Type B pancreatic cell (in vitro differentiated cells): Measurements from ENCODE around the gene CAPN11. TPM values are rescaled to one million over a fixed set of nuclear protein-coding genes. Genes with fewer than 3 reads are reported as not detected.
A peak's percentile ranks its signal among the peaks of the same experiment; 100 is the strongest.

ENCODE experiments used
- DNase-seq: peaks from one replicate; pipeline ENCODE4 v3.0.0; 2021; ENCODE audit warnings: mixed read lengths; ENCODE audit not compliant: unreplicated experiment; ENCODE audit errors: extremely low spot score
- H3K27ac Mint-ChIP-seq: 2 replicates; pipeline ENCODE4 v1.8.0; 2021; ENCODE audit warnings: mild to moderate bottlenecking, mixed read lengths
- H3K27me3 Mint-ChIP-seq: 2 replicates; pipeline ENCODE4 v1.8.0; 2021; ENCODE audit warnings: mixed read lengths
- H3K36me3 Mint-ChIP-seq: 2 replicates; pipeline ENCODE4 v1.8.0; 2021; ENCODE audit warnings: mixed read lengths
- H3K4me1 Mint-ChIP-seq: one replicate; pipeline ENCODE4 v1.8.0; 2021; ENCODE audit warnings: mixed read lengths; ENCODE audit not compliant: unreplicated experiment
- H3K4me3 Mint-ChIP-seq: 2 replicates; pipeline ENCODE4 v1.8.0; 2021; ENCODE audit warnings: mild to moderate bottlenecking, mixed read lengths
- H3K9me3 Mint-ChIP-seq: 2 replicates; pipeline ENCODE4 v1.8.0; 2021; ENCODE audit warnings: mixed read lengths
- CTCF ChIP-seq: fragments of 200-600 bp; sonication (generic); conservative IDR thresholded peaks from 2 replicates; pipeline ENCODE4 v1.5.0; 2021; ENCODE audit warnings: antibody characterized with exemption, mild to moderate bottlenecking
- long read RNA-seq: library from polyadenylated mRNA; unstranded; transcript quantifications from one replicate; pipeline ENCODE4 v2.0.0, GENCODE V29; 2020
- total RNA-seq: library from RNA; stranded (reverse); gene quantifications from 2 replicates; pipeline ENCODE4 v1.2.1, GENCODE V29; 2021; ENCODE audit warnings: low replicate concordance

CAPN11 gene
- total RNA-seq: not detected in 2 replicates
- long read RNA-seq: 0 reads

- peaks cover 12% of the 10 kb centered on the region for H3K4me1 Mint-ChIP-seq
- H3K36me3 Mint-ChIP-seq: no peaks in the 10 kb centered on the region
- no peak for DNase-seq
- H3K27me3 Mint-ChIP-seq: peaks cover 3% of the 10 kb centered on the region
- no peak within 1 kb of the TSS for H3K27ac Mint-ChIP-seq
- H3K9me3 Mint-ChIP-seq: no peaks in the 10 kb centered on the region
- H3K4me3 Mint-ChIP-seq: no peak within 1 kb of the TSS
- TF ChIP-seq CTCF: no peak
Measured at GRCh38 chr6:44158770-44159228, at the start of gene CAPN11. TSS of gene CAPN11 (plus strand) at chr6:44158820. CDS start at chr6:44158849, 29 bp downstream.

GRCh38 chr6:44109212-44109611, 49.4 kb upstream of the CAPN11 start:
- H3K4me1 Mint-ChIP-seq: peaks cover 10% of the 10 kb centered on the region
- no peaks in the 10 kb centered on the region for H3K27me3 Mint-ChIP-seq
- no peaks in the 10 kb centered on the region for H3K9me3 Mint-ChIP-seq
- DNase-seq: no peak
- H3K27ac Mint-ChIP-seq: no peak overlapping the region
- no peak overlapping the region for H3K4me3 Mint-ChIP-seq
- TF ChIP-seq CTCF: no peak
- H3K36me3 Mint-ChIP-seq: peaks cover 37% of the 10 kb centered on the region

- no peak overlapping the region for H3K27ac Mint-ChIP-seq
- peaks cover 37% of the 10 kb centered on the region for H3K36me3 Mint-ChIP-seq
- no peak for DNase-seq
- no peak overlapping the region for H3K4me3 Mint-ChIP-seq
- no peak for TF ChIP-seq CTCF
- H3K4me1 Mint-ChIP-seq: peaks cover 11% of the 10 kb centered on the region
- no peaks in the 10 kb centered on the region for H3K9me3 Mint-ChIP-seq
- H3K27me3 Mint-ChIP-seq: no peaks in the 10 kb centered on the region
Measured at GRCh38 chr6:44110005-44110676, 48.5 kb upstream of the CAPN11 start.

GRCh38 chr6:44110966-44111365, 47.7 kb upstream of the CAPN11 start:
- no peaks in the 10 kb centered on the region for H3K27me3 Mint-ChIP-seq
- H3K36me3 Mint-ChIP-seq: peaks cover 38% of the 10 kb centered on the region
- TF ChIP-seq CTCF: no peak
- H3K27ac Mint-ChIP-seq: no peak overlapping the region
- H3K4me1 Mint-ChIP-seq: peaks cover 14% of the 10 kb centered on the region
- H3K4me3 Mint-ChIP-seq: no peak overlapping the region
- H3K9me3 Mint-ChIP-seq: no peaks in the 10 kb centered on the region
- DNase-seq: no peak

- peak overlapping the region; percentile 75 for H3K27ac Mint-ChIP-seq
- TF ChIP-seq CTCF: no peak
- peaks cover 18% of the 10 kb centered on the region for H3K4me1 Mint-ChIP-seq
- peak overlapping the region; percentile 27 for H3K4me3 Mint-ChIP-seq
- DNase-seq: no peak
- H3K9me3 Mint-ChIP-seq: no peaks in the 10 kb centered on the region
- H3K27me3 Mint-ChIP-seq: no peaks in the 10 kb centered on the region
- H3K36me3 Mint-ChIP-seq: peaks cover 35% of the 10 kb centered on the region
Measured at GRCh38 chr6:44111434-44112417, 46.9 kb upstream of the CAPN11 start.
